ENCODE results near the gene SIDT2.

- TF ChIP-seq CREB5 (CRISPR knock-in tag; IDR thresholded peaks at IDR 0.05; ENCODE audit: low read depth) (no peak), CSDC2 (CRISPR knock-in tag; IDR thresholded peaks at IDR 0.05) (no peak), GLIS3 (CRISPR knock-in tag; IDR thresholded peaks at IDR 0.05) (no peak), ZC3H10 (CRISPR knock-in tag; IDR thresholded peaks at IDR 0.05) (no peak), ARNTL (CRISPR knock-in tag; IDR thresholded peaks at IDR 0.05; ENCODE audit: borderline replicate concordance, low read depth) (no peak)
Observed at GRCh38 chr11:117192401-117192875, 13.9 kb downstream of the SIDT2 start.

Data from SK-N-SH treated with all-trans-retinoic acid at 6 μM for 48 hours (cell line).